GM21447 (cell line): ENCODE measurements around the gene LHPP.

Source experiments
- ATAC-seq: cut with Tn5 transposase; IDR thresholded peaks from one replicate; pipeline ENCODE4 v1.9.1; 2021; ENCODE audit not compliant: unreplicated experiment

Gene LHPP

DNA sequence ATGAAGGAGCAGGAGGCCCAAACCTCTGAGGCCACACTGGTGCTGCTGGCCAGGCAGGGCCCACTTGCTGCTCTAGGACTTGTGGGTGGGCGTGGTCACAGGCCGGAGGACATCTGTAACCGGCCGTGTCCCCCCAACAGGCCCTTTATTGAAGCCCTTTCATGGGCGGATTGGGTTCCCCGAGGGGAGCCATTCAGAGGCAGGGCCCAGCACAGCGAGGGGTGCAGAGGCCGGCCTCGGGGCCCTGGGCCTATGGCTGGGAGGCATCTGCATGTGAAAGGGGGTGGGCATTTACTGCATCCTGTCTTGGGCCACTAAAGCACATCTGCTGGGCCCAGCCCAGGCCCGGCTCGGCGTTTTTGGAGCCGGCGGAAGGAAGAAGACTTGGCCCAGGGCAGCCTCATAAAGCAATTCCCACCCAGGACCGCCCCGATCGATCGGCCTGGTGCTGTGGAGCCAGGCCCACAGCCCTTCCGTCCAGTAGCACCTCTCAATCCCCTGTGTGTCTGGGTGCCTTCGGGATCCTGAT, 8.4 kb downstream of the LHPP start:
- ATAC-seq: no peak

GRCh38 chr10:124470544-124471434, 9.2 kb downstream of the LHPP start:
- no peak for ATAC-seq

DNA sequence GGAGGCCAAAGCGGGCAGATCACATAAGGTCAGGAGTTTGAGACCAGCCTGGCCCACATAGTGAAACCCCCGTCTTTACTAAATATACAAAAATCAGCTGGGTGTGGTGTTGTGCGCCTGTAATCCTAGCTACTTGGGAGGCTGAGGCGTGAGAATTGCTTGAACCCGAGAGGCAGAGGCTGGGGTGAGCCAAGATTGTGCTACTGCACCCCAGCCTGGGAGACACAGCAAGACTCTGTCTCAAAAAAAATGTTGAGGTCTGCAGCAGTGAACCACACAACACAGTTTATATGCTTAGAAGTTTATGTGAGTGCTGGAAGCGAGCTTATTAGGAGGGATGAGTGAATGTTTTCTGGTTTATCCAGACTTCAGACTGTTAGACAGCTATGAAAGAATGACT, 10.4 kb downstream of the LHPP start:
- ATAC-seq: no peak

GRCh38 chr10:124473070-124473469, 11.4 kb downstream of the LHPP start:
- ATAC-seq: no peak

DNA sequence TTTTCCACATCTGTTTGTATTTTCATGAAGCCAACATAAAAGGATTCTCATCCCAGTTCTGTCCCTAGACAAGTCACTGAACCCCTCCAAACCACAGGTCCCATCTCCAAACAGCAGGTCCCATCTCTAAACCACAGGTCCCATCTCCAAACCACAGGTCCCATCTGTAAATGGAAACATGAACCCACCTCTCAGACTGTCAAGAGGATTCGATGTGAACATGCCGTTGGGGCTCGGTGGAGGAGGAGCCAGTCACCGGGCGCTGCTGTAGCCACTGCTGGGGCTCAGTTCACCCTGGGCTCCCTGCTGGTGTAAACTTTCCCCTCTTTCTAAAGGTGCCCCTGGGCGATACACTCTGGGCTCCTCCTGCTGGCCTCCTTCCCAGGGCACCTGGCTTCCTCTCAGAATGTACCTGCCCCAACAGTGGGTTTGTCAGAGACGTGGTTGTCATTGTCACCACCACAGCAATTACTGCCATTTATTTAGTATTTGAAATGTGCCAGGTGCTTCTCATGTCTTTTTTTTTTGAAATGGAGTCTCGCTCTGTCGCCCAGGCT, 13.0 kb downstream of the LHPP start:
- no peak for ATAC-seq

- no peak for ATAC-seq
Measured at GRCh38 chr10:124476043-124476725, 14.6 kb downstream of the LHPP start.

- no peak for ATAC-seq
Measured at GRCh38 chr10:124477614-124478363, 16.2 kb downstream of the LHPP start.

DNA sequence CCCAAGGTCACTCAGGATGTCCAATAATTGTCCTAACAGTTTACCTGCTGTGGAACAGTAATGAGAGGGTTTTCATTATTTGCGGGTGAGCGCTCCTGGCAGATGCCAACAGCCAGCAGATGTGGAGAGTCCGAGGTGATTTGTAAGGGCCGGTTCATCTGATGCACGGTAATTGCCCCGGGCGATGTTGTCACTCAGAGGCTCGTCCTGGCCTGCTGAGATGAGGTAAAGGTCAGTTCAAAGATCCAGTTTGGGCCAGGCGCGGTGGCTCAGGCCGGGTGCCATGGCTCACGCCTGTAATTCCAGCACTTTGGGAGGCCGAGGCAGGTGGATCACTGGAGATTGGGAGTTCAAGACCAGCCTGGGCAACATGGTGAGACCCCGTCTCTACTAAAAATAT, 16.9 kb downstream of the LHPP start:
- no peak for ATAC-seq

DNA sequence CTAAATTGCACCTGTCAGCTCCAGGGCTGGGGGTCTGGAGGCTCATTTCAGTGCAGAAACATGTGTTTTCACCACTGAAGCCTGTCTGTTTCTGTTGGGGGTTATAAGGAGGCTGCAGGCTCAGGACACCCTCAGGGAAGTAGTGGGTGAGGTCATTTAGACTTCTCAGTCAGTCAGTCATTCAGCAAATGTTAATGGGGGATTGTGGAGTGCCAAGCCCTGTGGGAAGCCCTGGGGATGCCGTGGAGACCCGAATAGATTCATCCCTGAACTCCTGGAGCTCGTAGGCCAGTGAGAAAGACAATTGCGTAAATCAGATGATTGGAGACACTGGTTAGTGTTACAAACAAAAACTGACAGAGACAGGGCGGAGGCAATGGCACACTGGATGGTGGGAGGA, 19.2 kb downstream of the LHPP start:
- no peak for ATAC-seq

- ATAC-seq: no peak
Measured at GRCh38 chr10:124481717-124482116, 20.1 kb downstream of the LHPP start.

GRCh38 chr10:124482236-124482800, 20.7 kb downstream of the LHPP start:
- ATAC-seq: no peak

DNA sequence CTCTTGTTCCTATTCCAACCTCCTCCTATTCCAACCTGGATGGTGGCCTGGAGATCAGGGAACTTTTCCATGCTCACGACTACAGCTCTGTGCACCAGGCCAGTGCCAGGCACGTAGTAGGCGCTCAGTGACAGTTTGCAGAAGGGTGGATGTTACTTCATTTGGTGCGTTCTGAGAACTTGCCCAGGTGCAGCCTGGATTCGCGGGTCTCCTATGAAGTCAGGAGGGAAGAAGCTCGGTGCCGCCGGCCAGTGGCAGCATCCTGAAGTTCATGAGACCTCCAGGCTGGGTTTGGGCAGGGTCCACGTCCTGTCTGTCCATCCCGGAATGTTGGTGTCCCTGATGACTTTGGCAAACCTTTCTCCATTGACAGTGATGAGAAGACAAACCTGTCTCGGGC, 21.3 kb downstream of the LHPP start:
- ATAC-seq: no peak

DNA sequence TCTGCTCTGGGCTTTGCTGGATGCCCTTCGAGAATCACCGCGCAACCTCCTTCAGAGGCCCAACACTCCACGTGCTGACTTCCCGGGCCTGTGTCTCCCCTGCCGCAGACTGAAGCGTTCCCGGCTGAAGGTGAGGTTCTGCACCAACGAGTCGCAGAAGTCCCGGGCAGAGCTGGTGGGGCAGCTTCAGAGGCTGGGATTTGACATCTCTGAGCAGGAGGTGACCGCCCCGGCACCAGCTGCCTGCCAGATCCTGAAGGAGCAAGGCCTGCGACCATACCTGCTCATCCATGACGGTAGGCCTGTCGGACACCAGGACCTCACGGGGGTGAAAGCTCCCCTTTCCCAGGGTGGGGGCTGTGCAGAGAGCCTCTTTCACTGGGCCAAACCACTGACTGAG, 22.4 kb downstream of the LHPP start:
- ATAC-seq: no peak

GRCh38 chr10:124484661-124485060, 23.0 kb downstream of the LHPP start:
- no peak for ATAC-seq

- ATAC-seq: no peak
Measured at GRCh38 chr10:124486635-124487034, 25.0 kb downstream of the LHPP start.

- ATAC-seq: no peak
Measured at GRCh38 chr10:124491105-124491504, 29.5 kb downstream of the LHPP start.

- no peak for ATAC-seq
Measured at GRCh38 chr10:124492266-124492665, 30.6 kb downstream of the LHPP start.

DNA sequence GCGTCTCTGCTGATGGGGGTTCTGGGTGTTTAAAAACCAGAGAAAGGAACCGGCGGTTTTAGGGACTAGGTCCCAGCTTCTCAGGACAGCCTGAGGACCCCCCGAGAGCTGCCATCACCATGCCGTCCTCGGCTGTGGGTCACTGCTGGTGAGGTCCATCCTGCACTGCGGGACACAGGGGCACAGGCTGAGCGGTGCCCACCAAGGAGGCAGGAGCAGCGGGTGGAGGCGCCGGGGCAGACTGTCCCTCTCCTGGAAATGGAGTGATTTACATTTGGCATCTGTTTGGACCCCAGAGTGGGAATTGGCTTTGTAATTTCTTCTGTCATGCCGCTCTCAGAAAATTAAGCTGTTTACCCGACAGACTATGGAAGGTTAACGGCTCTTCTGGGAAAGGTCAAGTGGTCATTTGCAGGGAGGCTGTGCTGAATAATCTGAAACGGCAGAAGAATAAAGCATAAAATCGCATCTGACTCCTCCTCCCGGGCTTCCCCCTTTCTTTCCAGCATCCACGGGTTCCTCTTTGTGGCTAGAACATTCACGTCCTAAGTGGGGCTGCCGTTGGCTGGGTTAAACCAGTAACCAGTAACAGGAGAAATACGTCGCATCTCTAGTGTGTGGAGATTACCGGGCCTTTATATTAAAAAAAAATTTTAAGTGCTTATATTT, 31.7 kb downstream of the LHPP start:
- no peak for ATAC-seq

- ATAC-seq: no peak
Measured at GRCh38 chr10:124494046-124494807, 32.6 kb downstream of the LHPP start.

DNA sequence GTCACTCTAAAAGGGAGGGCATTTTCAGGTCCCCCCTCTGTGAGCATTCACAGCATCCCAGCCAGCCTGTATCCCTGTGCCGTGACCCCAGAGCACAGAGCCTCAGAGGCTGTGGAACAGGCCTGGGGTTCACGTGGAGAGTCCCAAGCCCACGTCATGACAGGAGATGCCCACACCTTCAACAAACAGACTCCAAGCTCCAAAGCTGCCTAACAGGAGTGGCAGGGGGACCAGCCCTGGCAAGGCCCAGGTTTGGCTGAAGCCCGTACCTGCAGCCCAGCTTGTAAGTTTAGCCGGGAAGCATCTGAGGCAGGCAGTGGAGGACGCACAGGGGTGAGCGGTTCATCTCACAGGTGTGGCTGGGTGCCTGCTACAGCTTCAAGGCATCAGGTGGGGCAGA, 33.5 kb downstream of the LHPP start:
- no peak for ATAC-seq
